ENCODE measurements around the gene AGTPBP1.
"Not testable (repeated sequence)": the region's sequence is repeated elsewhere in the genome, so short reads cannot be mapped to it uniquely, and the experiment has no call there.

GRCh38 chr9:85773844-85774243 lies 32.1 kb upstream of the AGTPBP1 start:
- TF ChIP-seq YY1 (IDR thresholded peaks at IDR 0.05; ENCODE audit: insufficient read depth, insufficient read length); ZNF274 (IDR thresholded peaks at IDR 0.05; ENCODE audit: low read depth, low read length): not testable (repeated sequence)
